ENCODE results near the gene CDC26.

Gene CDC26

GRCh38 chr9:113219969-113220368, 55.4 kb downstream of the CDC26 start:
- peak; percentile 73 for DNase-seq (ENCODE audit: extremely low read depth, insufficient read length)
- Histone ChIP-seq H3K36me3 (ENCODE audit: control insufficient read depth, insufficient read depth, low read length) (no peaks in the 10 kb centered on the region), H3K4me3 (replicated peaks; ENCODE audit: low read depth, low read length) (peak overlapping the region; percentile 86), H3K27me3 (replicated peaks; ENCODE audit: control insufficient read depth, insufficient read depth, low read length) (no peaks in the 10 kb centered on the region)
- TF ChIP-seq CTCF (IDR thresholded peaks at IDR 0.05; ENCODE audit: insufficient read depth, low read length, poor library complexity, severe bottlenecking): no peak

- TF ChIP-seq CTCF (IDR thresholded peaks at IDR 0.05; ENCODE audit: insufficient read depth, low read length, poor library complexity, severe bottlenecking): no peak
- H3K4me3 ChIP-seq (replicated peaks; ENCODE audit: low read depth, low read length): peak overlapping the region; percentile 86
- DNase-seq (ENCODE audit: extremely low read depth, insufficient read length): peak; percentile 62
- H3K36me3 ChIP-seq (ENCODE audit: control insufficient read depth, insufficient read depth, low read length): no peaks in the 10 kb centered on the region
- H3K27me3 ChIP-seq (replicated peaks; ENCODE audit: control insufficient read depth, insufficient read depth, low read length): no peaks in the 10 kb centered on the region
Observed at GRCh38 chr9:113219186-113219936, 56.0 kb downstream of the CDC26 start.

Data from GM06990 (cell line).